SK-N-DZ (cell line): ENCODE results near the gene BBC3.

Experiments used
- DNase-seq: peaks from one replicate; pipeline ENCODE4 v3.0.0-alpha.2; 2015; ENCODE audit warnings: low spot score

The BBC3 gene

DNA sequence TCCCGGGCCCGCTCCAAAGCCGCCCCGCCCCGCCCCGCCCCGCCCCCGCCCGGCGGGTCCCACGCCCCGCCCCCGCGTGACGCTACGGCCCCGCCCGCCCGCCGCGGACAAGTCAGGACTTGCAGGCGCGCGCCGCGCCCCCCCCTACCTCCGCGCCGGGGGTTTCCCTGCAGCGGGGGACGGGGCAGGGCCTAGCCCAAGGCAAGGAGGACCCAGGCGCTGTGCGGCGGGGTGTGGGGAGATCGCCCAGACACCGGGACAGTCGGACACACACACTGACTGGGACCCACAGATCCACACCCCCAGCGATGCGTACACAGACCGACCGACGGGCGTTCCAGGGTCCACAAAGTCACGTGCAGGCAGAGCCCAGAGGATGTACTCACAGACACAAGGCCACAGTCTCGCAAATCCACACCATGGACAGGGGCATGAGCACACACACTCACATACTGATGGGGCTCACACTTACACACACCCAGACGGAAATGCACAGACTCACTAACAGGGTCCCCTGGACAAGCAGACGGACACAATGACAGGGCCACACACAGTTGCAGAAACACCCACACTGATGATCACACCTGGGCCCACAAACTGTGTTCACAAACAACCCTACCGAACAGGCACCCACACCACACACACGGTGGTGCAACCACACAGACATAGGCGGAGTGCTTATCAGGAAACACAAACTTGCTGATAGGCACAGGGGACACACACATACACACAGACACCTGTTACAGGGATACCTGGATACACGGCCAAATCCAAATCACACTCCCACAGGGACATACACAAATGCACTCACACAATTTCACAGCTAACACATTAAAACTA lies 436 bp upstream of the BBC3 start:
- DNase-seq, result peak; percentile 54

DNA sequence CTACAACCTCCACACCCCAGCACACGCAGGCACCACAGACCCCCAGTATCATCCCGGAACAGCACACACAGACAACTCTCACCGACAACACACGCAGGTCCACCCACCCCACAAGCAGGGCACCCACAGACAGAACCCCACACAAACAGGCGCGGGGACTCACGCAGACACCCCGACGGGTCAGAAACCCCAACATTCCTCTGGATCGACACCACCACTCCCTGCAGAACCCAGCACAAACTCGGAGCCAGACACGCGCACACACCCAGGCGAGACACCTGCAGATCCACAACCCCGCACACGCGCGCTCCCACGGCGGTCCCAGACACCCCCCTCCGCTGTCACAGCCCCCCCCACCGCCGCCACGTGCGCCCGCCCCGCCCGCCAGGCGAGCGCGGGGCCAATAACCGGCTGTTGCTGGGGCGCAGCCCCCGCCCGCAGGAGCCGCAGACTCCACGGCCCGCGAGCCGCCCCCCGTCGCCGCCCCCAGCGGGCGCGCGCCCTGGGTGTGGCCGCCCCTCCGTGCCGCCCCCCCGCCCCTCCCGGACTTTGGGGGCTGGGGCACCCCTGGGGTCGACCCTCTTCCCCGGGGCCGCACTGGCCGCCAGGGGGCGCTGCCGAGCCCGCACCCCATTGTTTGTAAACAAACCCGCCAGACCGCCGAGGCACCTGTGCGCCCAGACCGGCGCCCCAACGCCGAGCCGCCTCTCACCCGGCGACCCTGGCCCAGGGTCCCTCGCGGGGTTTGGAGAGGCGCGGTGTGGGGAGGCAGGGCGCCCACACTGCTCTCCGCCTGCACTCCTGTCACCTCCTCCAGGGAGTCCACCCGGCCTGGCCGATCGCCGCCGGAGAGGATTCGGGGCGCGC lies 712 bp downstream of the BBC3 start:
- no peak for DNase-seq

DNA sequence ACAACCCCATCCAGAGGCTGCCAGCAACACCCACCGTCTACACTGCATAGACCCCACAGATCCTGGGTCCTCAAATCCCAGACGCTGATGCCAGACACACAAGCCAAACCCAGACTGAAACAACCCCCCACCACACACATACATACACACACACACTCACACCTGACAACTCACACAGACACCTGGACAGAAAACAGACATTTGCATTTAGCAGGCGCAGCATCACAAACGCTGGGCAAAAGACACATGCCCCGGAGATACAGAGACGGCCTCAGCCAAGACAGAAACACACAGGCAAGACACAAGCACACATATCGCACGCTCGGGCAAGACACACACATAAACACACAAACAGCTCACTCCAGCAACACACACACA lies 1.3 kb downstream of the BBC3 start:
- DNase-seq, result no peak

DNA sequence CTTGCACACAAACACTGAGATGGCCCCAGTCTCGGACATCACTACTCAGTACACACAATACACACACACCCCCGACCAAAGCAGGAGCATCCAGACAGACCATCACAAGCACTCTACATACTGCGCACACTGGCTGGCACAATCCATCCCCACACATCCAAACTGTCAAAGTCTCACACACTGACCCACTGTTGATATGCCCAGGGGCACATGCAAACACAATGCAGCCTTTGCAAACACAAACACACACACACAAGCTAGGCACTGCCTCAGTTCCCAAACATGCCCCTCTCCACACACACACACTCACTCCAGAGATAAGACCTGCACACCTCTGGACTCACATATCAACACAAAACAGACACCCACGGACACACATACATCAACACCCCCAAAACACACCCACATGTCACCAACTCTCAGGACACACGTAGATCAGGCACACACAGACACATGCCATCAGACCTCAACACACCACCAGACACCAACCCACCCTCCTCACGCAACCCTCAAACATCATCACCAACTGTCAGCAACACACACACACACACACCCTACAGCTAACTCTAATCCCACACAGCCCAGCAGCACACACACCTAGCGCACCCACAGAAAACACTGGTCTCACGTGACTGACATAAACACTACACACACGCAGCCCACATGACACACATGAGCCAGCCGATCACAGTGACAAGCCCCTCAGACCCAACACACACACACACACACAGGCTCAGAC lies 1.9 kb downstream of the BBC3 start:
- DNase-seq, result no peak

DNA sequence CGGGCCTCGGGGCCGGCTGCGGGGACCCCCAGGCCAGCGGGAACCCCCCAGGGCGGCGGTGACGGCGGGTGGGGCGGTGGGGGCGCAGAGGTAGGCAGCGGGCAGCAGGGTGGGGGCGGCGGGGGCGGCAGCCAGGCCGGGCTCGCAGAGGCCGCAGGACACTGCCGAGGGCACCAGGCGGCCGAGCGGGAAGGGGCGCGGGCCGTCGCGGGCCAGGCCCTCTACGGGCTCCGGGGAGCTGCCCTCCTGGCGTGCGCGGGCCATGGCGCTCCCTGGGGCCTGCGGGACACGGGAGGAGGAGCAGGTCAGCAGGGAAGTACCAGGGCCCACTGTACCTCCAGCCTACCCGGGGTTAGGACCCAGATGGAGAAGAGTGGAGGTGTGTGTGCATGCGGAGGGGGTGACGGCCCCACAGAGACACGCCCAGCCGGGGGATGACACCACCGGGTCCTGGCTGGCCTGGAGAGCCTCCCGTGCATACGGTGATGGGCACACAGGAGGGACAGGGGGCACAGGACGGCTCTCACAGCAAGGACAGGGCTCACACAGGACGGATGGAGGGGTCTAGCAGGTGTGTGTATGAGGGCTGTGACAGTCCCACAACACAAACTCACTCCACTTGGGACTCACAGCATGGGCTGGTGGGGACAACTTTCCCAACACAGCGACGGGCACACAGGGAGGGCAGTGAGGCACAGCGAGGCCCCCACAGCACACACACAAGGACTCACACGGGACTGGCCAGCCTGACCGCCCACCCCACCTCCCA lies 2.6 kb downstream of the BBC3 start:
- no peak for DNase-seq

DNA sequence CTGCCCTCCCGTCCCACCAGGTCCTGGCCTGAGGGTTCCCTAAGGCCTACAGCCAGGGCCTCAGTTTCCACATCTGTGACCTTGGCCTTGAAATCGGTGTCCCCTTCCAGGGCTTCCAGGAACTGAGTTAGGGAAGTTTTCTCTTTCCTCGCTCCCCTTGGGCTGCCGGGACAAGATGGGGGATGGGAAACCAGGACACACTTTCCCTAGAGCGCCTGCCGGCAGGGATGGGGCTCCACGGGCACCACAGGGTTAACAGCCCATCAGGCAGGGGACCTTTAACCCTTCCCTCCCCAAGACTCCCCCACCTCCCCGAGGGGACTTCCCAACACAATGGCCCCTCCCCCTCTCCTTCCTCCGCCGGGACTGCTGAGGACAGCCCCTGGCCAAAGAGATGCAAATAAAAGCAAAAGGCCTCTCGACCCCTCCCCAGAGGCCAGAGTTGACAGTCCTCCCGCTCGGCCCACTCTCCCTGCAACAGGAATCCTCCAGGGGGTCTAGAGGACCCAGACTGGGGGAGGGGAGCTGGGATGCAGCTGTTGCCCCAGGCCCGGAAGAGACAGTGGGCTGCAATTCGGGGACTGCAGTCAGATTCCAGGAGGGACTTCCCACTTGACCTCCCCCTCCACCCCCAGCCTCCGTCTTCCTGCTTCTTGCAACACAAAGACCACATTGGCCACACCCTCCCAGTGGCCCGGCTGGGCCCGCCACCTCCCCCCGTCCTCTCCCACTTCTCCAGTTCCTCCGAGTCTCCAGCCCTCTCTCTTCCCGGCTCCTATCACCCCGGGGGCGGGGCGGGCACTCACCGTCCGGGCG lies 3.4 kb downstream of the BBC3 start:
- peak; percentile 82 for DNase-seq

DNA sequence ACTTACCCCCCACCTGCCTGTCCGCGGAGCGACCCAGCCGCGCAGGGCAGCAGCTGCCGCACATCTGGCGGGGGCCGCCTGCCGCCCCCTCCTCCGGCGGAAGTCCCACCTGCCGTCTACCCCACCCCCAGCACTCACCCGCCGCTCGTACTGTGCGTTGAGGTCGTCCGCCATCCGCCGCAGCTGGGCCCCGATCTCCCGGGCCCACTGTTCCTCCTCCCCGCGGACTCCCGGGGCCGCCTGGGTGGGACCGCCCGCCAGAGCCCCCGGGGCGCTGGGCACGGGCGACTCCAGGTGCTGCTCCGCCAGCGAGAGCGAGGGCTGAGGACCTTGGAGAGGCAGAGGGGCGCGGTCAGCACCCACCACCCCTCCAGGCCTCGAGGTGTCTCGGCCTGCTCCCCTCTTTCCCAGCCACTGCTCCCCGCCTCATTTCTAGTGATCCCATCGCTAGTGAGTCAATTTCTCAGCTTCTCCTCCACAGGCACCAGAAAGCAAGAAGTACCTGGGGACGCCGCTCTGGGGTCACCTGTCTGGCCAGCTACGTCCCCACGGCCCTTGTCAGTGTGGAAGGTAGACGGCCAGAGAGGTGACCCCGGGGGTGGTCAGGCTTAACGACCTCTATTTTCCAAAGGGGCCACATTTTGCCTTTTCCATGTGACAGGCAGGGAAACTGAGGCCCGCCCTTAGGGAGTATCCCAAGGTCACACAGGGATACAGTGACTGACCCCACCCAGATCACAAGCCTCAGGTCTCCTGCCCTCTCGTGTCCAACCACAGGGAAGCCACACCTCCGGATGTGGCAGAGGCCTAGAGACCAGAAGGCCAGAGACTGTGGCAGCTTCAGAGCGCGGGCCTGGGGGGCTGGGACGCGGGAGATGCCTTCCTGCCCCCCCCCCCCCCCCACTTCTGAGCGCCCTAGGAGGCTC lies 4.3 kb downstream of the BBC3 start:
- peak; percentile 57 for DNase-seq

DNA sequence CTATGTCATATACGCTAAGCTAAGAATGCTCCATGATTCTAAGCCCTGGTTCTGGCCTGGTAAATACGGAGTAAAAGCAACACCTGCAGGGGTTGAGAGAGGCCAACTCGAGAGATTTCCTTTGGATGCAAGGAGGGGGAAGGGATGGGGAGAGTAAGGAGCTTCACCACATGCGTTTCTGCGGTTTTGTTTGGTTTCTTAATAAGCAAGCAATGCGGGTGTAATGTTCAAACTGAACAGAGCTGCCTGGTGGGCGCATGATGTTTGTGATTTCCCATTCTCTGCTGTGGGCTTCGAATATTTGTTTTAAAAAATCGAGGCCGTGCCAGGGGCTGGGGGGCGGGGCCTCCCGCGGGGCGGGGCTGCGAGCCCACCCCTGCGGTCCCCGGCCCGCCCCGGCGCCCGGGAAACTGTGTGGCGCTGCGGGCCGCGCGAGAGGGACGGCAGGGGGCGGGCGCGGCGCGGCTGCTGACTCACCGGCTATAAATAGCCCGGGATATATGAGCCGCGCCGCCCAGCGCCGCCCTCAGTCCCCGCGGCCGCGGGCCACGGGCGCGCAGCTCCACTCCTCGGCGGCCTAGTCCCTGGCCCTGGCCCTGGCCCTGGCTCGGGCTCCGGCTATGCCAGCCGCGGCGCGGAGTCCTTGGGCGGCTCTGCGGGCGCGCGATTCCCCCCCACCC lies 5.1 kb downstream of the BBC3 start:
- DNase-seq, result peak; percentile 70

DNA sequence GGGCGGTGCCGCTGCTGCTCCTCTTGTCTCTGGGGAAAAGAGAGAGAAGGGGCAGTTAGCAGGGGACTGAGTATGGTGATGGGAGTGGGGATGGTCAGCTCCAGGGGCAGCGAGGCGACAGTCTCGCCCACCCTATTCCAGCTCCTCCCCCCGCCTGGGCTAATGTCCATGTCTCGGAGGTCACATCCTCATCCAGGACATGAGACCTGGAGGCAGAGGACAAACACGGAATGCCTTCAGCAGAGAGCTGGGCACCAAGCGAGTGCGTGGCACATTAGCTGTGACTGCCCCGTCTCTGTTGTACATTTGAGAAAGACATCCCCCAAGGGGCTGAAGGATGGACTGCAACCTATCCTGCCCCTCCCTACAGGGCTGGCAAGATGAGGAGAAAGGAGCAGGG lies 9.1 kb downstream of the BBC3 start:
- DNase-seq, result no peak

DNA sequence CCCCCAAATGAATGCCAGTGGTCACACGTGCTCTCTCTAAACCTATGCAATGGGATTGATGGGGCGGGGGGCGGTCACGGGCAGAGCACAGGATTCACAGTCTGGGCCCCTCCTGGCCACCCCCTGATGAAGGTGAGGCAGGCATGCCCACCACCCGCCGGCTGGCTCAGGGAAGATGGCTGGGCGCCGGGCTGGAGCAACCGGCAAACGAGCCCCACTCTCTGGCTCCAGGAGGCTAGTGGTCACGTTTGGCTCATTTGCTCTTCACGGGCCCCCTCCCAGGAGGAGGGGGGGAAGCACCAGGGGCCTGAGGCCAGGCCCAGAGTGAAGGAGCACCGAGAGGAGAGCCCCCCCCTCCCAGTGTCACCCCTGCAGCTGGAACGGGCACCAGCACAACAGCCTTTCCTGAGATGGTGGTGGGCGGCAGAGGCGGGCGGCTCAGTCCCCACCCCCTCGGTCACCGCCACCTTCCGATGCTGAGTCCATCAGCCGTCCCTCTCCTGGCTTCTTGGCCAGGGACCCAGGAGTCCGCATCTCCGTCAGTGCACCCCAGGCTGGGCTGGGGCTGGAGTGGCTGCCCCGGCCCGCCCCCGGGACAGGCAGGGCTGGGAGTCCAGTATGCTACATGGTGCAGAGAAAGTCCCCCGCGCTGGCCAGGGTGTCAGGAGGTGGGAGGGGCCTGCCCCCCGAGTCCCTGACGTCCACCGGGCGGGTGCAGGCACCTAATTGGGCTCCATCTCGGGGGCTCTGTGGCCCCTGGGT lies 9.7 kb downstream of the BBC3 start:
- DNase-seq, result no peak

DNA sequence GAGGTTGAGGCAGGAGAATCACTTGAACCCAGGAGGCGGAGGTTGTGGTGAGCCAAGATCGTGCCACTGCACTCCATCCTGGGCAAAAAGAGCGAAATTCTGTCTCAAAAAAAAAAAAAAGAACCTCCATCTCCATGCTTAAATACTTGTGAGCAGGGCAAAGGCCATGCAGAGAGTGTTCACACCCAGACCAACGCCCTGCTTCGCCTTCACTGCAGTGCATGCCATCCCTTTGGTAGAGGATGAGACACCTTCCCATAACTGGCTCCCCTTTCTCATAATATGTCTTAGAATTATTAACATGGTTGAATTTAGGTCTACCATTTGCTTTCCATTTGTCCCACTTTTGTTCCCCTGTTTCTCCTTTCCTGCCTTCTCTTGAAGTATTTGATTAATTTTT lies 15.4 kb downstream of the BBC3 start:
- no peak for DNase-seq

DNA sequence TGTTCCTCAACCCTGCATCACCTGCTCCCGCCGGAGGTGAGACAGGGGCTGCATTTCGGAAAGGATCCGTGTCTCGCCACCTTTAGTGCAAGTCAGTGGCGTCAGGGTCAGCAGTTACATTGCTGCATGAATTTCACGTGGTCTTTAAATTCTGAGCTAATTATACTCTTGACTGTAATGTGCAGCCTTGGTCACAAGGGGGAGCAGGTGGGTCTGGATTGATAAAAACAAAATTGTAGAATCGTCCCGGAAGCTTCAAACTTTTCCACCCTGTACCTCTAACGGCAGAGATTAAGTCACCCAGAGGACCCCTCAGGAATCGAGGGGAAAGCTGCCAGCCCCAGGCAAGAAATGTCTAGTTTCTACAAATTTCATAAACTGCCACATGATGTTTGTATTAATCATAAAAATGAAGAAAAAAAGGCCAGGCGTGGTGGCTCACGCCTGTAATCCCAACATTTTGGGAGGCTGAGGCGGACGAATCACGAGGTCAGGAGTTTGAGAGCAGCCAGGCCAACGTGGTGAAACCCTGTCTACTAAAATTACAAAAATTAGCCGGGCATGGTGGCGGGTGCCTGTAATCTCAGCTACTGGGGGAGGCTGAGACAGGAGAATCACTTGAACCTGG lies 20.2 kb downstream of the BBC3 start:
- DNase-seq, result peak; percentile 52

DNA sequence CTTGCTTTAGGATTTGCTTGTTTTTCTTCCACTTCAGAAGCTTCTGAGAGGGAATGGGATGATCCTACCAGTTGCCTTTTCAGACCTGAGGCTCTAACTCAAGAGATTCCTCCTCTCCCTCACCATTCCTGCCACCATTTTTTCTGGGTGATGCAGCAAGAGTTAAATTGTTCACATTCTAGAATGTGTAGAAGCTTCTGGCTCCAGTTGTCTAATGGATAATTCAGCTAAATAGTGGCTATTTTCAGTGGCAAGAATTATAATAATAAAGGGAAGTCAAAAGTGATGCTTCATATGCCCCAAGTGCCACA lies 20.9 kb downstream of the BBC3 start:
- no peak for DNase-seq

DNA sequence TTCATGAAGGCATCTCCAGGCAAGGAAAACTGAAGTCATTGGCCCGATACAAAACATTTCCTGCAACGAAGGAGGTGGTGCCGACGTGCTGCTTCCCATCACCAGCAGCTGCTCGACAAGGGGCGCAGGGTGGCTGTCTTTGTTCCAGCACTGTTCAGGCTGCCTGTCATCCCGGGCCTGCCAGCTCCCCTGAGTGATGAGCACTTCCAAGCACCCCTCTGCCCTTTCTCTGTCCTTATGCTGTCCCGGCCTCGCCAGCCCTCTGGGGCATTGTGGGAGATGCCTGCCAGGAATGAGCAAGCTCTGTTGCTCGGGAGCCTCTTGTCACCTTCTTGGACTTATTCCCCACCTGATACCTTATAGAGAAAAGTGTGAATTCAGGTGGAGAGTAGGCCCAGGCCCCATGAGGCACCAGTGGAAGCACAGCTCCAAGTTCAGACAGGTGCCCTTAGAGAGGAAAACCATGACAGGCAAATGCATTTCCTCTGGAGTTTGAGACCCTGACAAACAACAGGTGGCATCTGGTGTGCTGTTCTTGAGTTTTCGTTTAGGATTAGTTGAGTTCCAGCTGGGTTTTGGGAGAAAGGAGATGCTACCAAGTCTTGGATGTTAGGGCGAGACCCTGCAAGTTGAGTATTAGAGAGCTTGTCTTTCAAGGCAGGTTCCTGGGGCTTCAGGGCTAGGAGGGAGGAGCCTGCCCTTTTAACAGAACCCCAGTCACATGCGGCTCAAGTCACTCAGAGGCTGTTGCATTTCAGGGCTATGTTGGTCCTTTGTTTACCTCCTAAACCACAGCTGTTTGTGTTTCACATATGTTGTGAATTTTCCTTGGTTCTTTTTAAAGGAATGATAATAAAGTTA lies 21.4 kb downstream of the BBC3 start:
- DNase-seq, result no peak

DNA sequence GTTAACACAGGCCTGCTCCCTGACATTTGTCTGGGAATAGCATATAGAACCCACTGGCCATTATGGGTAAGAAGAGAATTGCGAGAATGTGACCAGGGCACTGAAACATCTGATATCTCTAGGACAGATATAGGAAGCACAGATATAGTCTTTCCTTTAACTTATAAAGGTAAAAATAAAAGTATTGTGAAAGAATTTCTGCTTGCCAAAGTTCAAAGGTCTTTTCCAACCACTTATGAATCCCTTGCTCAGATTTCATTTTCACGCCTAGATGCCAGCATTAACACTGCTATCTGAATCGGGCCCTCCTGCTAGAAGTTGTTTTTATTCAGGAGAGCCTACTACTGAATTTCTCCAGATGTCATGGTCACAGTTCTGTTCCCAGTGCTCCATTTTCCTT lies 27.7 kb downstream of the BBC3 start:
- DNase-seq, result no peak

DNA sequence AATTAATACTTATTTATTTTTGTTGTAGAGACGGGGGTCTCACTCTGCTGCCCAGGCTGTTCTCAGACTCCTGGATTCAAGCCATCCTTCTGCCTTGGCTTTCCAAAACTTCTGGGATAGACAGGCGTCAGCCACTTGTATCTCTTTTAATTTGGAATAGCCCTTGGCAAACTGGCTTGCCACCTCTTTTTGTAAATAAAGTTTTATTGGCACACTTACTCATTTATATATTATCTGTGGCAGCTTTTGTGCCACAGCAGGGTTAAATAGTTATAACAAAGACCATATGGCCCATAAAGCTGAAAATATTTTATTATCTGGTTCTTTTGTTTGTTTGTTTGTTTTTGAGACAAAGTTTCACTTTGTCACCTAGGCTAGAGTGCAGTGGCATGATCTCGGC lies 30.5 kb downstream of the BBC3 start:
- DNase-seq, result no peak

DNA sequence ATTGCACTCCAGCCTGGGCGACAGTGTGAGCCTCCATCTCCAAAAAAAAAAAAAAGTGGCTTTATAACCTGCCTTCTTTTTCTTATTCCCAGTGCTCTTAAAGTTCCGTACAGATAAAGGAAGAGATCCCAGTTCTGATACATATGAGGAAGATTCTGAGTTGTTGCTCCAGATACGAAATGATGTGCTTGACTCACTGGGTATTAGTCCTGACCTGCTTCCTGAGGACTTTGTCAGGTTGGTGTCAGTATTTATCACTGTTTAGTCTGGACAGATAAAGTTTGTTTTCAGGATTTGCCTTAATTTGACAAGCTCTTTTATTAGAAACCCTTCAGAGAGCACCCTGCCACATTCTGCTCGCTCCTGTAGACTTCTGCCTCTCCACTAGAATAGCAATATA lies 33.9 kb downstream of the BBC3 start:
- DNase-seq, result no peak
